ENCODE measurements around the gene RPS6KC1.

The RPS6KC1 gene

GRCh38 chr1:213221209-213221608 is 170.2 kb downstream of the RPS6KC1 start:
- H3K9me2 ChIP-seq (replicated peaks; ENCODE audit: control insufficient read depth, low read length), result no peaks in the 10 kb centered on the region
- H3K4me2 ChIP-seq (ENCODE audit: low read length), result no peak overlapping the region
- H4K20me1 ChIP-seq (ENCODE audit: control insufficient read depth, insufficient read depth, low read depth, low read length), result no peaks in the 10 kb centered on the region
- no peaks in the 10 kb centered on the region for H3K79me2 ChIP-seq (ENCODE audit: control insufficient read depth, low read length)
- H3K27me3 ChIP-seq (ENCODE audit: control insufficient read depth, low read length), result no peaks in the 10 kb centered on the region
- no peak overlapping the region for H3K27ac ChIP-seq (ENCODE audit: low read depth, low read length)
- H3K4me3 ChIP-seq (ENCODE audit: low read length), result no peak overlapping the region
- H3K36me3 ChIP-seq (ENCODE audit: control insufficient read depth, low read length), result no peaks in the 10 kb centered on the region
- no peaks in the 10 kb centered on the region for H3K4me1 ChIP-seq (ENCODE audit: control insufficient read depth, low read length)
- H3F3A ChIP-seq (ENCODE audit: control insufficient read depth, insufficient read depth), result no peaks in the 10 kb centered on the region
- no peak for TF ChIP-seq EZH2phosphoT487 (IDR thresholded peaks at IDR 0.05; ENCODE audit: borderline replicate concordance, low read length)
- TF ChIP-seq, protein P1, sequence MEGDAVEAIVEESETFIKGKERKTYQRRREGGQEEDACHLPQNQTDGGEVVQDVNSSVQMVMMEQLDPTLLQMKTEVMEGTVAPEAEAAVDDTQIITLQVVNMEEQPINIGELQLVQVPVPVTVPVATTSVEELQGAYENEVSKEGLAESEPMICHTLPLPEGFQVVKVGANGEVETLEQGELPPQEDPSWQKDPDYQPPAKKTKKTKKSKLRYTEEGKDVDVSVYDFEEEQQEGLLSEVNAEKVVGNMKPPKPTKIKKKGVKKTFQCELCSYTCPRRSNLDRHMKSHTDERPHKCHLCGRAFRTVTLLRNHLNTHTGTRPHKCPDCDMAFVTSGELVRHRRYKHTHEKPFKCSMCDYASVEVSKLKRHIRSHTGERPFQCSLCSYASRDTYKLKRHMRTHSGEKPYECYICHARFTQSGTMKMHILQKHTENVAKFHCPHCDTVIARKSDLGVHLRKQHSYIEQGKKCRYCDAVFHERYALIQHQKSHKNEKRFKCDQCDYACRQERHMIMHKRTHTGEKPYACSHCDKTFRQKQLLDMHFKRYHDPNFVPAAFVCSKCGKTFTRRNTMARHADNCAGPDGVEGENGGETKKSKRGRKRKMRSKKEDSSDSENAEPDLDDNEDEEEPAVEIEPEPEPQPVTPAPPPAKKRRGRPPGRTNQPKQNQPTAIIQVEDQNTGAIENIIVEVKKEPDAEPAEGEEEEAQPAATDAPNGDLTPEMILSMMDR (IDR thresholded peaks at IDR 0.05; ENCODE audit: low read depth, low read length, poor library complexity, severe bottlenecking), result no peak
- no peaks in the 10 kb centered on the region for H3K9me3 ChIP-seq (ENCODE audit: control insufficient read depth, insufficient read depth, low read length)

DNA sequence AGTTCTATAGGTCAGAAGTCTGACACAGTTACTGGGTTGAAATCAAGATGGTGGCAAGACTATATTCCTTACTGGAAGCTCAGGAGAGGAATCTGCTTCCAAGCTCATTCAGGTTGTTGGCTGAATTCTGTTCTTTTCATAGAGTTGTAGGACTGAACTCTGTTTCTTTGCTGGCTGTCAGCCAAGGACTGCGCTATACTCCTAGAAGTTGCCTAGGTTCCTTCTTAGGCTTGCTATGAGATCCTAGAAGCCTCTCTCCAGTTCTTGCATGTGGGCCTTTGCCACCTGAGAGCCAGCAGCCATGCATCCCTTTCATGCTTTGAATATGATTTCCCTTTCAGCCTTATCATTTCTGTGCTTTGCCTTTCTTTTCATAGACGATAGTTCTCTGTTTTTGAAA is 176.4 kb downstream of the RPS6KC1 start:
- Histone ChIP-seq H3K9me2 (replicated peaks; ENCODE audit: control insufficient read depth, low read length) (no peaks in the 10 kb centered on the region), H3K4me2 (ENCODE audit: low read length) (no peak overlapping the region), H3K9me3 (ENCODE audit: control insufficient read depth, insufficient read depth, low read length) (no peaks in the 10 kb centered on the region), H3F3A (ENCODE audit: control insufficient read depth, insufficient read depth) (no peaks in the 10 kb centered on the region), H3K27ac (ENCODE audit: low read depth, low read length) (no peak overlapping the region), H3K4me3 (ENCODE audit: low read length) (no peak overlapping the region), H3K27me3 (ENCODE audit: control insufficient read depth, low read length) (no peaks in the 10 kb centered on the region), H4K20me1 (ENCODE audit: control insufficient read depth, insufficient read depth, low read depth, low read length) (no peaks in the 10 kb centered on the region), H3K79me2 (ENCODE audit: control insufficient read depth, low read length) (no peaks in the 10 kb centered on the region), H3K36me3 (ENCODE audit: control insufficient read depth, low read length) (no peaks in the 10 kb centered on the region), H3K4me1 (ENCODE audit: control insufficient read depth, low read length) (no peaks in the 10 kb centered on the region)
- TF ChIP-seq, protein P1 (IDR thresholded peaks at IDR 0.05; ENCODE audit: low read depth, low read length, poor library complexity, severe bottlenecking), result no peak

DNA sequence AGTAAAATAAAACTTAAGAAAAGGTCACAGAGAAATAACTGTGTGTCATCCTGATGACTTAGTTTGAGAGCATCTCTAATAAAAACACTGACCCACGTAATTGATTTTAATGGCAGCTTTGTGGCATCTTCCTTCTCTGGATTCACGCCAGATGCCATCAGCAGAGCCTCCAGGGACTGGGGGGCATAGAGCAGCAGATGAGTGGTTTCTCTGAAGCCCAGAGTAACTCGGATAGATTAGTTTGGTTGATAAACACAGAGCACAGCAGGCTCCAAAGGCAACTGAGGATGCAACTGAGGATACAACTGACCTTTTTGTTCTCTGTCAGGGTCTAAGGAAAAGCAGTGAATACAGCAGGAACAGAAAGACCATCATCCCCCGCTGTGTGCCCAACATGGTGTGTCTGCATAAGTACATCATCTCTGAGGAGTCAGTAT is 180.8 kb downstream of the RPS6KC1 start:
- no peak overlapping the region for H3K4me3 ChIP-seq (ENCODE audit: low read length)
- H3K9me2 ChIP-seq (replicated peaks; ENCODE audit: control insufficient read depth, low read length), result no peaks in the 10 kb centered on the region
- H3K9me3 ChIP-seq (ENCODE audit: control insufficient read depth, insufficient read depth, low read length), result no peaks in the 10 kb centered on the region
- no peaks in the 10 kb centered on the region for H3K27me3 ChIP-seq (ENCODE audit: control insufficient read depth, low read length)
- no peaks in the 10 kb centered on the region for H3K4me1 ChIP-seq (ENCODE audit: control insufficient read depth, low read length)
- H3K79me2 ChIP-seq (ENCODE audit: control insufficient read depth, low read length), result no peaks in the 10 kb centered on the region
- H3F3A ChIP-seq (ENCODE audit: control insufficient read depth, insufficient read depth), result no peaks in the 10 kb centered on the region
- H3K36me3 ChIP-seq (ENCODE audit: control insufficient read depth, low read length), result no peaks in the 10 kb centered on the region
- no peak overlapping the region for H3K4me2 ChIP-seq (ENCODE audit: low read length)
- no peak for TF ChIP-seq EZH2phosphoT487 (IDR thresholded peaks at IDR 0.05; ENCODE audit: borderline replicate concordance, low read length)
- TF ChIP-seq, protein P1 (IDR thresholded peaks at IDR 0.05; ENCODE audit: low read depth, low read length, poor library complexity, severe bottlenecking), result no peak
- H3K27ac ChIP-seq (ENCODE audit: low read depth, low read length), result no peak overlapping the region
- H4K20me1 ChIP-seq (ENCODE audit: control insufficient read depth, insufficient read depth, low read depth, low read length), result no peaks in the 10 kb centered on the region

DNA sequence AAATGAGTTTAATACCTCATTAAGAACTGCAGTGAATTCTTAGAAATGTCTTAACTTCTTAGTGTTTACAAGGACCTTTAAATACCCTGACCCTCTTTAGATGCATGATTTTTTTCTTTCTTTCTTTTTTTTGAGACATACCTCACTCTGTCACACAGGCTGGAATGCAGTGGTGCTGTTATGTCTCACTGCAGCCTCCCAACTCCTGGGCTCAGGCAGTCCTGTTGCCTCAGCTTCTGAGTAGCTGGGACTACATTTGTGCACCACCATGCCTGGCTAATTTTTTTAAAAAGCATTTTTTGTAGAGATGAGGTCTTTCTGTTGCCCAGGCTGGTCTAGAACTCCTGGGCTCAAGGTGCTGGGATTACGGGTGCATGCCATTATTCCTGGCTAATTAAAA is 191.8 kb downstream of the RPS6KC1 start:
- Histone ChIP-seq H3K9me3 (ENCODE audit: control insufficient read depth, insufficient read depth, low read length) (no peaks in the 10 kb centered on the region), H3F3A (ENCODE audit: control insufficient read depth, insufficient read depth) (no peaks in the 10 kb centered on the region), H3K4me1 (ENCODE audit: control insufficient read depth, low read length) (no peaks in the 10 kb centered on the region), H3K4me3 (ENCODE audit: low read length) (no peak overlapping the region), H3K9me2 (replicated peaks; ENCODE audit: control insufficient read depth, low read length) (no peaks in the 10 kb centered on the region), H3K4me2 (ENCODE audit: low read length) (no peak overlapping the region), H4K20me1 (ENCODE audit: control insufficient read depth, insufficient read depth, low read depth, low read length) (no peaks in the 10 kb centered on the region), H3K79me2 (ENCODE audit: control insufficient read depth, low read length) (no peaks in the 10 kb centered on the region), H3K36me3 (ENCODE audit: control insufficient read depth, low read length) (no peaks in the 10 kb centered on the region), H3K27ac (ENCODE audit: low read depth, low read length) (no peak overlapping the region), H3K27me3 (ENCODE audit: control insufficient read depth, low read length) (no peaks in the 10 kb centered on the region)
- TF ChIP-seq EZH2phosphoT487 (IDR thresholded peaks at IDR 0.05; ENCODE audit: borderline replicate concordance, low read length), result no peak
- TF ChIP-seq, protein P1 (IDR thresholded peaks at IDR 0.05; ENCODE audit: low read depth, low read length, poor library complexity, severe bottlenecking), result no peak

Measured in DOHH2 (cell line).